HepG2 (cell line): ENCODE data around the gene DAB1. TPM values are rescaled to one million over a fixed set of nuclear protein-coding genes. Genes with fewer than 3 reads are reported as not detected.

ENCODE experiments used
- FOXO1 ChIP-seq: sonication (generic); formaldehyde crosslinking; IDR thresholded peaks from 2 replicates; pipeline ENCODE4 v1.4.0; 2020; ENCODE audit warnings: missing genetic modification reagents
- KDM6A ChIP-seq: IDR thresholded peaks from 2 replicates; pipeline ENCODE4 v1.6.1; 2016; ENCODE audit warnings: low read depth
- ZC3H13 ChIP-seq: sonication (generic); formaldehyde crosslinking; IDR thresholded peaks from 2 replicates; pipeline ENCODE4 v1.8.1; 2023; ENCODE audit warnings: mild to moderate bottlenecking, missing genetic modification reagents, moderate library complexity
- ZZZ3 ChIP-seq: sonication (generic); formaldehyde crosslinking; IDR thresholded peaks from 2 replicates; pipeline ENCODE4 v1.4.0; 2020; ENCODE audit warnings: missing genetic modification reagents, mild to moderate bottlenecking, borderline replicate concordance
- polyA plus RNA-seq, 8 experiments: library from polyadenylated mRNA; depleted of rRNA in 3 of 8; stranded (reverse) in 7 of 8; unstranded in 1 of 8; fragments of >200 nt; fragmentation: Illumina TruSeq in 4 of 8; extraction: Trizol in 4 of 8; gene quantifications; 2 replicates each; pipeline versions ENCODE4 v1.2.1 to v1.2.3, GENCODE V29; 2011 to 2016; ENCODE audit warnings: low read depth in 4 of 8, missing spikeins in 1 of 8, mixed read lengths in 1 of 8; ENCODE audit not compliant: insufficient read depth in 1 of 8
- total RNA-seq, 5 experiments: library from RNA; depleted of rRNA; stranded (reverse); fragments of >200 nt; fragmentation: Illumina TruSeq; extraction: Trizol; gene quantifications; 2 replicates each; pipeline ENCODE4 v1.2.3, GENCODE V29; 2016; ENCODE audit warnings: low read depth in 1 of 5
- TF ChIP-seq, protein P1 (sequence below), 2 experiments: fragments of 450-650 bp in 1 of 2; sonication (generic) in 1 of 2; formaldehyde crosslinking in 1 of 2; IDR thresholded peaks; 2 replicates each; pipeline versions ENCODE4 v1.6.1 to v1.8.0; 2016 to 2022; ENCODE audit warnings: antibody characterized with exemption in 1 of 2, mild to moderate bottlenecking in 1 of 2, missing genetic modification reagents in 1 of 2
- TF ChIP-seq, protein P2 (sequence below): sonication (generic); formaldehyde crosslinking; IDR thresholded peaks from 2 replicates; pipeline ENCODE4 v1.8.1; 2023; ENCODE audit warnings: mild to moderate bottlenecking, missing genetic modification reagents
- TF ChIP-seq, protein P3 (sequence below): sonication (generic); formaldehyde crosslinking; IDR thresholded peaks from 2 replicates; pipeline ENCODE4 v1.4.0; 2020; ENCODE audit warnings: mild to moderate bottlenecking, missing genetic modification reagents
- TF ChIP-seq, protein P4 (sequence below): sonication (generic); formaldehyde crosslinking; IDR thresholded peaks from 2 replicates; pipeline ENCODE4 v1.8.1; 2023; ENCODE audit warnings: missing genetic modification reagents, mild to moderate bottlenecking, borderline replicate concordance

DAB1 gene
- total and polyA plus RNA-seq, 2 of the 13 experiments (the other 11 are each of a cell fraction or from before 2014, with no cell fraction given): 0.04 to 0.13 TPM

DNA sequence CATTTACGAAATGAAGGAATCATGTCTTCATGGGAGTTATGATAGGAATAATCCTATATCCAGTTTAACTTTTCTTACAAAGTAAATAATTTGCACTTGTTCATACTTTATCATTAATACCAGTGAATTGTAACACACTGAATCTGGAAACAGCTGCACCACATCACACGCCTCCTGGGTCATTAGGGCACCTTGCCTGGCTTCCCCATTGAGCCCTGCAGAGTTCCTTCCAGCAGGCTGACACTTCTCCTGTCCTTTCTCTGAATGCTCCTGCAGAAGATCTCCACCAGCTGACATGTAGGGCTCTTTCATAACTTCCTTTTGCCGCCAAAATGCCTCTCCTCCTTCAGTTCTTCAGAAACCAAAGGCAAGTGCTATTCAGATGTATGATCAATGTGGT lies 201.1 kb downstream of the DAB1 start (continued):
- TF ChIP-seq, protein P1, sequence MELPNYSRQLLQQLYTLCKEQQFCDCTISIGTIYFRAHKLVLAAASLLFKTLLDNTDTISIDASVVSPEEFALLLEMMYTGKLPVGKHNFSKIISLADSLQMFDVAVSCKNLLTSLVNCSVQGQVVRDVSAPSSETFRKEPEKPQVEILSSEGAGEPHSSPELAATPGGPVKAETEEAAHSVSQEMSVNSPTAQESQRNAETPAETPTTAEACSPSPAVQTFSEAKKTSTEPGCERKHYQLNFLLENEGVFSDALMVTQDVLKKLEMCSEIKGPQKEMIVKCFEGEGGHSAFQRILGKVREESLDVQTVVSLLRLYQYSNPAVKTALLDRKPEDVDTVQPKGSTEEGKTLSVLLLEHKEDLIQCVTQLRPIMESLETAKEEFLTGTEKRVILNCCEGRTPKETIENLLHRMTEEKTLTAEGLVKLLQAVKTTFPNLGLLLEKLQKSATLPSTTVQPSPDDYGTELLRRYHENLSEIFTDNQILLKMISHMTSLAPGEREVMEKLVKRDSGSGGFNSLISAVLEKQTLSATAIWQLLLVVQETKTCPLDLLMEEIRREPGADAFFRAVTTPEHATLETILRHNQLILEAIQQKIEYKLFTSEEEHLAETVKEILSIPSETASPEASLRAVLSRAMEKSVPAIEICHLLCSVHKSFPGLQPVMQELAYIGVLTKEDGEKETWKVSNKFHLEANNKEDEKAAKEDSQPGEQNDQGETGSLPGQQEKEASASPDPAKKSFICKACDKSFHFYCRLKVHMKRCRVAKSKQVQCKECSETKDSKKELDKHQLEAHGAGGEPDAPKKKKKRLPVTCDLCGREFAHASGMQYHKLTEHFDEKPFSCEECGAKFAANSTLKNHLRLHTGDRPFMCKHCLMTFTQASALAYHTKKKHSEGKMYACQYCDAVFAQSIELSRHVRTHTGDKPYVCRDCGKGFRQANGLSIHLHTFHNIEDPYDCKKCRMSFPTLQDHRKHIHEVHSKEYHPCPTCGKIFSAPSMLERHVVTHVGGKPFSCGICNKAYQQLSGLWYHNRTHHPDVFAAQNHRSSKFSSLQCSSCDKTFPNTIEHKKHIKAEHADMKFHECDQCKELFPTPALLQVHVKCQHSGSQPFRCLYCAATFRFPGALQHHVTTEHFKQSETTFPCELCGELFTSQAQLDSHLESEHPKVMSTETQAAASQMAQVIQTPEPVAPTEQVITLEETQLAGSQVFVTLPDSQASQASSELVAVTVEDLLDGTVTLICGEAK (IDR thresholded peaks at IDR 0.05): no peak
- TF ChIP-seq, protein P1 (CRISPR knock-in tag; IDR thresholded peaks at IDR 0.05): no peak
- TF ChIP-seq, protein P2, sequence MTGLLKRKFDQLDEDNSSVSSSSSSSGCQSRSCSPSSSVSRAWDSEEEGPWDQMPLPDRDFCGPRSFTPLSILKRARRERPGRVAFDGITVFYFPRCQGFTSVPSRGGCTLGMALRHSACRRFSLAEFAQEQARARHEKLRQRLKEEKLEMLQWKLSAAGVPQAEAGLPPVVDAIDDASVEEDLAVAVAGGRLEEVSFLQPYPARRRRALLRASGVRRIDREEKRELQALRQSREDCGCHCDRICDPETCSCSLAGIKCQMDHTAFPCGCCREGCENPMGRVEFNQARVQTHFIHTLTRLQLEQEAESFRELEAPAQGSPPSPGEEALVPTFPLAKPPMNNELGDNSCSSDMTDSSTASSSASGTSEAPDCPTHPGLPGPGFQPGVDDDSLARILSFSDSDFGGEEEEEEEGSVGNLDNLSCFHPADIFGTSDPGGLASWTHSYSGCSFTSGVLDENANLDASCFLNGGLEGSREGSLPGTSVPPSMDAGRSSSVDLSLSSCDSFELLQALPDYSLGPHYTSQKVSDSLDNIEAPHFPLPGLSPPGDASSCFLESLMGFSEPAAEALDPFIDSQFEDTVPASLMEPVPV (CRISPR knock-in tag): no peak
- TF ChIP-seq ZZZ3: no peak
- no peak for TF ChIP-seq ZC3H13 (CRISPR knock-in tag)
- no peak for TF ChIP-seq FOXO1 (CRISPR knock-in tag)
- TF ChIP-seq, protein P3, sequence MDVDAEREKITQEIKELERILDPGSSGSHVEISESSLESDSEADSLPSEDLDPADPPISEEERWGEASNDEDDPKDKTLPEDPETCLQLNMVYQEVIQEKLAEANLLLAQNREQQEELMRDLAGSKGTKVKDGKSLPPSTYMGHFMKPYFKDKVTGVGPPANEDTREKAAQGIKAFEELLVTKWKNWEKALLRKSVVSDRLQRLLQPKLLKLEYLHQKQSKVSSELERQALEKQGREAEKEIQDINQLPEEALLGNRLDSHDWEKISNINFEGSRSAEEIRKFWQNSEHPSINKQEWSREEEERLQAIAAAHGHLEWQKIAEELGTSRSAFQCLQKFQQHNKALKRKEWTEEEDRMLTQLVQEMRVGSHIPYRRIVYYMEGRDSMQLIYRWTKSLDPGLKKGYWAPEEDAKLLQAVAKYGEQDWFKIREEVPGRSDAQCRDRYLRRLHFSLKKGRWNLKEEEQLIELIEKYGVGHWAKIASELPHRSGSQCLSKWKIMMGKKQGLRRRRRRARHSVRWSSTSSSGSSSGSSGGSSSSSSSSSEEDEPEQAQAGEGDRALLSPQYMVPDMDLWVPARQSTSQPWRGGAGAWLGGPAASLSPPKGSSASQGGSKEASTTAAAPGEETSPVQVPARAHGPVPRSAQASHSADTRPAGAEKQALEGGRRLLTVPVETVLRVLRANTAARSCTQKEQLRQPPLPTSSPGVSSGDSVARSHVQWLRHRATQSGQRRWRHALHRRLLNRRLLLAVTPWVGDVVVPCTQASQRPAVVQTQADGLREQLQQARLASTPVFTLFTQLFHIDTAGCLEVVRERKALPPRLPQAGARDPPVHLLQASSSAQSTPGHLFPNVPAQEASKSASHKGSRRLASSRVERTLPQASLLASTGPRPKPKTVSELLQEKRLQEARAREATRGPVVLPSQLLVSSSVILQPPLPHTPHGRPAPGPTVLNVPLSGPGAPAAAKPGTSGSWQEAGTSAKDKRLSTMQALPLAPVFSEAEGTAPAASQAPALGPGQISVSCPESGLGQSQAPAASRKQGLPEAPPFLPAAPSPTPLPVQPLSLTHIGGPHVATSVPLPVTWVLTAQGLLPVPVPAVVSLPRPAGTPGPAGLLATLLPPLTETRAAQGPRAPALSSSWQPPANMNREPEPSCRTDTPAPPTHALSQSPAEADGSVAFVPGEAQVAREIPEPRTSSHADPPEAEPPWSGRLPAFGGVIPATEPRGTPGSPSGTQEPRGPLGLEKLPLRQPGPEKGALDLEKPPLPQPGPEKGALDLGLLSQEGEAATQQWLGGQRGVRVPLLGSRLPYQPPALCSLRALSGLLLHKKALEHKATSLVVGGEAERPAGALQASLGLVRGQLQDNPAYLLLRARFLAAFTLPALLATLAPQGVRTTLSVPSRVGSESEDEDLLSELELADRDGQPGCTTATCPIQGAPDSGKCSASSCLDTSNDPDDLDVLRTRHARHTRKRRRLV: no peak
- TF ChIP-seq, protein P4, sequence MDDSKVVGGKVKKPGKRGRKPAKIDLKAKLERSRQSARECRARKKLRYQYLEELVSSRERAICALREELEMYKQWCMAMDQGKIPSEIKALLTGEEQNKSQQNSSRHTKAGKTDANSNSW (CRISPR knock-in tag): no peak
- TF ChIP-seq KDM6A (CRISPR knock-in tag): no peak
